DMS79 treated with DMSO at 0.1 percent for 48 hours (cell line): Measurements from ENCODE around the gene TOGARAM1.

ENCODE experiments used
- DNase-seq: peaks from one replicate; lab custom pipeline; 2025; lab: John Stamatoyannopoulos, UW

Gene TOGARAM1

DNA sequence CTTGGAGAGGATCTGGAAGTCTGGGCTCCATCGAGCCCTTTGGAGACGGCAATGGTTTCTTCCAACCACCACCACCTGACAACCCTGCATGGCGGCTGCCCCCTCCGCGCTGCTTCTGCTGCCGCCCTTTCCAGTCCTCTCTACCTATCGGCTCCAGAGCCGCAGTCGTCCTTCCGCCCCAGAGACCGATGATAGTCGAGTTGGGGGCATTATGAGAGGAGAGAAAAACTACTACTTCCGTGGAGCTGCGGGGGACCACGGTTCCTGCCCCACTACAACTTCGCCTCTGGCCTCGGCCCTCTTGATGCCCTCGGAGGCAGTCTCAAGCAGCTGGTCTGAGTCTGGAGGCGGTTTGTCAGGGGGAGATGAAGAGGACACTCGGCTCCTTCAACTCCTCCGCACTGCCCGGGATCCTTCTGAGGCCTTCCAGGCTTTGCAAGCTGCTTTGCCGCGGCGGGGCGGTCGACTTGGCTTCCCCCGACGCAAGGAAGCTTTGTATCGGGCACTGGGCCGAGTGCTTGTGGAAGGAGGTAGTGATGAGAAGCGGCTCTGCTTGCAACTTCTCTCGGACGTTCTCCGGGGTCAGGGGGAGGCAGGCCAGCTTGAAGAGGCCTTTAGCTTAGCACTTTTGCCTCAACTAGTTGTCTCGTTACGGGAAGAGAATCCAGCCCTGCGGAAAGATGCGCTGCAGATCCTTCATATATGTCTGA lies 499 bp downstream of the TOGARAM1 start:
- DNase-seq: peak; percentile 94

- peak; percentile 74 for DNase-seq
Measured at GRCh38 chr14:44963044-44963528, 1.1 kb downstream of the TOGARAM1 start.

DNA sequence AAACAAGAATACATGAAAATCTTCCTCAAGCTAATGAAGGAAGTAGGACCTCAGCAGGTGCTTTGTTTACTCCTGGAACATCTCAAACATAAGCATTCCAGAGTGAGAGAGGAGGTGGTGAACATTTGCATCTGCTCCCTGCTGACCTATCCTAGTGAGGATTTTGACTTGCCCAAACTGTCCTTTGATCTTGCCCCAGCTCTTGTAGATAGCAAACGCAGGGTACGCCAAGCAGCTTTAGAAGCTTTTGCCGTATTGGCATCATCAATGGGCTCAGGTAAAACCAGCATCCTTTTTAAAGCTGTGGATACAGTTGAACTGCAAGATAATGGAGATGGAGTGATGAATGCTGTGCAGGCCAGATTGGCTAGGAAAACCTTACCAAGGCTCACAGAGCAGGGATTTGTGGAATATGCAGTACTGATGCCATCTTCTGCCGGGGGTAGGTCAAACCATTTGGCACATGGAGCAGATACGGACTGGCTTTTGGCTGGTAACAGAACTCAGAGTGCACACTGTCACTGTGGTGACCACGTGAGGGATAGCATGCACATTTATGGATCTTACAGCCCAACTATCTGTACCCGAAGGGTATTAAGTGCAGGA lies 1.9 kb downstream of the TOGARAM1 start:
- DNase-seq: peak; percentile 68

GRCh38 chr14:44966601-44967336 lies 4.8 kb downstream of the TOGARAM1 start:
- DNase-seq: no peak

DNA sequence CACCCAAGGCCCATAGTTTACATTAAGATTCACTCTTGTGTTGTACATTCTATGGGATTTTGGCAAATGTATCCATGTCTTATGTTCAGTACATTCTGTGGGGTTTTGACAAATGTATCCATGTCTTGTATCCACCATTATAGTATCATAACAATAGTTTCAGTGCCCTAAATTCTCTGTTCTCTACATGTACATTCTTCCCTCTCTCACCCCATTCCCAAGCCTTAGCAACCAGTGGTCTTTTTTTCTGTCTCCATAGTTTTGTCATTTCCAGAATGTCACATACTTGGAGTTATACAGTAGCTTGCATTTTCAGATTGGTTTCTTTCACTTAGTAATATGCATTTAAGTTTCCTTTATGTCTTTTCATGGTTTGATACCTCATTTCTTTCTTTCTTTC lies 6.7 kb downstream of the TOGARAM1 start:
- DNase-seq: no peak

DNA sequence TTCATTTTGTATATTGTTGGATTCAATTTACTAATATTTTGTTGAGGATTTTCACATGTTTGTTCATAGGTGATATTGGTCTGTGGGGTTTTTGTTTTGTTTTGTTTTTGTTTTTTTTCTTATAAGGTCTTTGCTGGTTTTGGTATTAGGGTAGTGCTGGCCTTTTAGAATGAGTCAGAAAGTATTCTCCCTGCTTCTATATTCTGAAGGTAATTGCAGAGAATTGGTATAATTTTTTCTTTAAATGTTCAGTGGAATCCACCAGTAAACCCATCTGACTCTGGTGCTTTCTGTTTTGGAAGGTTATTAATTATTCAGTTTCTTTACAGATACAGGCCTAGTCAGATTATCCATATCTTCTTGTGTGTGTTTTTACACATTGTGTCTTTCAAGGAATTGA lies 8.9 kb downstream of the TOGARAM1 start:
- DNase-seq: no peak

DNA sequence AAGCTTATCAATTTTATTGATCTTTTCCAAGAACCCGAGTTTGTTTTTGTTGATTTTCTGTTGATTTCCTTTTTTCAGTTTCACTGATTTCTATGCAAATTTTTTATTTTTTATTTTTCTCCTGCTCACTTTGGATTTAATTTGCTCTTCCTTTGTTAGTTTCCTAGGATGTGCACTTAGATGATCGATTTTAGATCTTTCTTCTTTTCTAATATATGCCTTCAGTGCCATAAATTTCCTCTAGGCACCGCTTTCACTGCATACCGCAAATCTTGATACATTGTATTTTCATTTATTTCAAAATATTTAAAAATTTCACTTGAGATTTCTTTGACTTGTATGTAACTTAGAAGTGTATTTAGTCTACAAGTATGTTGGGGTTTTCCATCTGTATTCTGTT lies 9.5 kb downstream of the TOGARAM1 start:
- no peak for DNase-seq

DNA sequence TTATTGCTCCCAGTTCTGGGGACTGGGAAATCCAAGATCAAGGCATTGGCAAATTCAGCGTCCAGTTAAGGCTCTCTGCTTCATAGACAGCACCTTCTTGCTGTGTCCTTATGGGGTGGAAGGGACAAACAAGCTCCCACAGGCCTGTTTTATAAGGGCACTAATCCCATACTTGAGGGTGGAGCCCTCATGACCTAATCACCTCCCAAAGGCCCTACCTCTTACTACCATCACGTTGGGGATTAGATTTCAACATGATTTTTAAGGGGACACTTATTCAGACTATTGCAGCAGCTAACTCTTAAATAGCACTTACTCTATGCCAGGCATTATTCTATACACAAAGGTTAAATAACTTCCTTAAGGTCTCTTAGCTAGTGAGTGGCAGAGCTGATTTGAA lies 17.3 kb downstream of the TOGARAM1 start:
- peak; percentile 42 for DNase-seq

GRCh38 chr14:44979740-44980356 lies 17.9 kb downstream of the TOGARAM1 start:
- peak; percentile 51 for DNase-seq

DNA sequence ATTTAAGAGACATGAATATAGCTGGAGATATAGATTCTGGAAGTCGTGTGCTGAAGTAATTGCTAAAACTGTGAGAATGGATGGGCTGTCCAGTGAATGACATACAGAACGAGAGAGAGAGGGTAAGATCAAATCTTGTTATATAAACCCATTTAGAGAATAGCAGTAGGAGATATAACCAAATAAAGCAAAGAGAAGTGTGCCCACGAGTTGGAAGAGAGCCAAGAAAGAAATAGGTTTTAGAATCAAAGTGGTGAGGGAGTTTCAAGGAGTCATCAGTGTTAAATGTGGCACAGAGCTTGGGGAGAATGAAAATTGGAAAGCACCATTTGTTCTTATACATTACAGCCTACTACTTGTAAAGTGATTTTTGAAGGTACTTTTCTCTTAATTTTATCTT lies 19.2 kb downstream of the TOGARAM1 start:
- DNase-seq: peak; percentile 94

GRCh38 chr14:44982594-44982993 lies 20.6 kb downstream of the TOGARAM1 start:
- DNase-seq: no peak

DNA sequence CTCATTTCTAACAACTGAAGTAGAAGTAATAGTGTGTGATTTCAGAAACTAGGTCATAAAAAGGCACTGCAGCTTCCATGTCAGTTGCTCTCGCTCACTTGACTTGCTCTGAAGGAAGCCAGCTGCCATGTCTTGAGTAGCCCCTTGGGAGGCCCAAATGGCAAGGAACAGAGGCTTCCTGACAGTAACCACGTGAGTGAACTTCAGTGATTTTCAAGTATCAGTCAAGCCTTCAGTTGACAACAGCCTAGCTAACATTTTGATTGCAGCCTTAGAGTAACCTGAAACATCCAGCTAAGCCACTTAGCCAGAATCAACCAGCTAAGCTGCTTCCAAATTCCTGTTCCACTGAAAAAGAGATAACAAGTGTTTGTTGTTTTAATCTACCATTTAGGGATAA lies 26.7 kb downstream of the TOGARAM1 start:
- DNase-seq: peak; percentile 100

DNA sequence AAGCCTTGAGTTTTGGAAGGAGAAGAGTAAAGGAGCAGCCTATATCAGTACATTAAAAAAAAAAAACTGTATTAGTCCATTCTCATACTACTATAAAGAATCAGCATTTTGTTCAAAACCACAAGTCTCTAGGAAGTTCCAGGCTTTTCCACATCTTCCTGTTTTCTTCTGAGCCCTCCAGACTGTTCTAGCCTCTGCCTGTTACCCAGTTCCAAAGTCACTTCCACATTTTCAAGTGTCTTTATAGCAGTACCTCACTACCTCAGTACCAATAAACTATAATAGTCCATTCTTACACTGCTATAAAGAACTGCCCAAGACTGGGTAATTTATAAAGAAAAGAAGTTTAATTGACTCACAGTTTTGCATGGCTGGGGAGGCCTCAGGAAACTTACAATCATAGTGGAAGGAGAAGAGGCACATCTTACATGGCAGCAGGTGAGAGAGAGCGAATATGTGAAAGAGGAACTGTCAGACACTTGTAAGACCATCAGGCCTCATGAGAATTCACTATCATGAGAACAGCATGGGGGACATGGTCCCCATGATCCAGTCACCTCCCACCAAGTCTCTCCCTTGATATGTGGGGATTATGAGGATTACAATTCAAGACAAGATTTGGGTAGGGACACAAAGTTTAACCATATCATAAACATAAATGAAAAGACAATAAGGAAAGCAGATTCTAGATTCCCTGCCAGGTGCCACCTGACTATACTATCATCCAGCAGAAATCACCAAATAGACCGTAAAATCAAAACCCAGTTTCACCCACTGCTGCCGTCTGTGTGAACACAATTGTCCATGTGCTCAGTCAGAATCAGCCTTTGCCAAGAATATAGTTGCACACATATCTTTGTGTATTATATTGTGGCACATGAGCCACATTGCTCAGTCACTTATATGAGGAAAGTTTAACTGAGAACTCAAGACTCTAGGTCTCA lies 27.8 kb downstream of the TOGARAM1 start:
- no peak for DNase-seq

DNA sequence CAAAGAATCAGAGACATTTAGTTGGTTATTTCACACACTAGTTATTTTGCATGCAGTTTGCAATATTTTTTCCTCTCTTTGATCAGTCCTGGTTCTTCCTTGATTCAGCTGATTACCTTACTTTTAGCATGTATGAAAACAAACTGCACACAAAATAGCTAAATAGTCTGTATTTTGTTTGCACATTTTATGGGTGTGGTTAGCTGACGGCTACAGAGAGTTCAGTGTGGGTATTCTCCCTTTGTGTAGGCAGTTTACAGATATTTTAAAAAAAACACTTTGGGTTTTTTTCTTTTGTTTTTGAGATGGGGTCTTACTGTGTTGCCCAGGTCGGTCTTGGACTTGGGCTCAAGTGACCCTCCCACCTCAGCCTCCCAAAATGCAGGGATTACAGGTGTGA lies 28.5 kb downstream of the TOGARAM1 start:
- DNase-seq: no peak

GRCh38 chr14:44995196-44995595 lies 33.2 kb downstream of the TOGARAM1 start:
- DNase-seq: no peak

GRCh38 chr14:44995770-44996294 lies 33.8 kb downstream of the TOGARAM1 start:
- no peak for DNase-seq

GRCh38 chr14:45003924-45004323 lies 41.9 kb downstream of the TOGARAM1 start:
- no peak for DNase-seq

- DNase-seq: no peak
Measured at GRCh38 chr14:45015133-45015532, 53.1 kb downstream of the TOGARAM1 start.

DNA sequence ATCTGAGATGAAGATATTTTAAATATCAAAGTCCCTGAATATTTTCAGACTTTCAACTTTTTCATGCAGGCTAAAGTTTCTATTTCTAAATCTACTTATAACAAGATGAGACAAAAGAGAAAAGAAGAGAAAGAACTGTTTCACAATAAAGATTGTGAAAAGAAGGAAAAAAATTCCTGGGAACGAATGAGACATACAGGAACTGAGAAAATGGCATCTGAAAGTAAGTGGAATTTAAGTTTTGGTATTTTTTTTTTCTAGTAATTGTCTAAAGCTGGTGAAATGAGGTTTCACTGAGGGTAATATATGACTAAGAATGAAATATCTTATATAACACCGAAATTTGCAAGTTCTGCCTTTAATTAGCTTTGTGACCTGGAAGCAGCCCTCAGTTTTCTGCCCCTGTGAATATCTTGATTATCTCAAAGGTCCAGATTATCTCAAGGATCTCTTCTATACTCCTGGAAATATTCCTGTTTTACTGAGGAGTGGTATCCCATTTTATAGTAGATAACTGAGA lies 66.2 kb downstream of the TOGARAM1 start:
- DNase-seq: no peak

GRCh38 chr14:45034730-45035129 lies 72.7 kb downstream of the TOGARAM1 start:
- no peak for DNase-seq

DNA sequence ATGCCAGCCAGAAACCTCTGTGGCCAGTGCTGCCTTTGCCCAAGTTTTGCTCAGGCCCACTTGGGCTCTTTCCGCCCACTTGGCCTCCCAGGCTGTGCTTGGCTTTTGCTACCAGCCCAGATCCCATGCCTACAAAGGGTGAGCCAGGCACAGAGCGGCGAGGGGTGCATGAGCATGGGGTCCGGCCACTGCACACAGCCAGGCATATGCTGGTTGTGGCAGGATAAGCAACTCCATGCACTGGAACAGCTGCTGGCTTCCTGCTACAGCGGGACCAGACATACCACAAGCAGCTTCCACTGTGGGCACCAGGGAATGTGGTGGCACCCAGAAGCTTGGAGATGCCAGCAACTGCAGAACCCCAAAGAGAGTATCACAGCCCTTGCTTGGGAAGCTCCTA lies 76.3 kb downstream of the TOGARAM1 start:
- no peak for DNase-seq
